ENCODE data around the gene DMC1.

DMC1 gene

DNA sequence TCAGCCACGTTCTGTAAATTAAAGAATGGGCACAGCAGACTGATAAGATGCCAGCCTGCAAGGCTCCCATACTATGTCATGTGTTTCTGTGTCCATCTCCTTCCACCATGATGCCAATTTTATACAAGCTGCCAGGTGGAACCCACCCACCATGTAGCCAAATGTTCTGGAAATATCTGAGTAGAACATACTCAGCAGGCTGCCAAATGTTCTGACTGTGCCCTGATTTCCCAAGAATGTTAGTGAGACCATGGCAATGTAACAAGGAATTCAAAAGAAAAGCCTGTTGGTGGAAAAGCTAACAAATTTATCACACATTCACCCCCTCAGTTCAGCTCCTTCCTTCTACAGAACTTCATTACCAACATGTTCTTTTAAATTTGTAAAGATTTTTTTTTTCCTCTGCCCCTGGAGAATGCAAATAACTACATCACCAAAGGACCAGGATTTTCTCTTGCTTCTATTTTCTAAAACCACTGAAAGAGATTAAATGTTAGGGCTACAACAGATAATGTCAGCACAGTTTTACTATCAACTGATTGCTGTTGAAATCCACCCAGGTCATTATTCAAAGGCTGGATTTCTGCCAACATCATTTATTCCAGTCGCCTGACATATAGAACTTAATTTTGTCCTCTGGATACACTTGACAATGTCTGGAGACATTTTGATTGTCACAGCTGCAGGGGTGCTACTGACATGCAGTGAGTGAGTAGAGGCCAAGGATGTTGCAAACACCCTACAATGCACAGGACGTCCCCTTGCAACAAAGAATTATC lies 3.1 kb downstream of the DMC1 start:
- no peak for DNase-seq

DNA sequence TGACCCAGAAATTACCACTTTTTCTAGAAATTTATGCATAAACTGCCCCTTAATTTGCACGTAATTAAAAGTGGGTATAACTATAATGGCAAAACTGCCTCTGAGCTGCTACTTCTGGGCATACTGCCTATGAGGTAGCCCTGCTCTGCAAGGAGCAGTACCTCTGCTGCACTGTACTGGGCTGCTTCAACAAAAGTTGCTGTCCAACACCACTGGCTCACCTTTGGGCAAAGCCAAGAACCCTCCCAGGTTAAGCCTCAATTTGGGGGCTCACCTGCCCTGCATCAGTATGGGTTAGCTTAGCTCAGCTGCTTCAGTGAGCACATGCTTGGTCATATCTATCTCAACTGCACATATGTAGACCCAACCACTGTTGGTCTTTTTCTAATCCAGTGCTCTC lies 4.5 kb downstream of the DMC1 start:
- DNase-seq = no peak

DNA sequence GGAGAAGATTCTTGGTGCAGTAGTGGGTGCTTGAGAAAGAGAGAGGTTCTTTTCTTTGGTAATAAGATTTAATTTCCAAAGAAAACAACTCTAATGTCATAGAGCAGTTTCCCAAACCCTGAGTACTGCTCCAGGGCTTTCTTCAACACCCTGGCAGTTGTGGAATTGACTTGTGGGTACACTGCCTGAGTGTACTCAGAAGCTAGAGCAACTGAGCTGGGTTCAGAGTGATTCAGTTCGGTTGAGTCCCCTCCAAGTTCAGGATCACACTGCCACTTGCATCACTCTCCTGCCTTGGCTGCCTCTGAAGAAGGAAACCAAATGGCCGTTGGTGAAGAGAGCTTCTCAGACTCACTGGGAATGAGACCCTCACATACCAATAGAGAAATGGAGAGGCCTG lies 5.3 kb downstream of the DMC1 start:
- no peak for DNase-seq

DNA sequence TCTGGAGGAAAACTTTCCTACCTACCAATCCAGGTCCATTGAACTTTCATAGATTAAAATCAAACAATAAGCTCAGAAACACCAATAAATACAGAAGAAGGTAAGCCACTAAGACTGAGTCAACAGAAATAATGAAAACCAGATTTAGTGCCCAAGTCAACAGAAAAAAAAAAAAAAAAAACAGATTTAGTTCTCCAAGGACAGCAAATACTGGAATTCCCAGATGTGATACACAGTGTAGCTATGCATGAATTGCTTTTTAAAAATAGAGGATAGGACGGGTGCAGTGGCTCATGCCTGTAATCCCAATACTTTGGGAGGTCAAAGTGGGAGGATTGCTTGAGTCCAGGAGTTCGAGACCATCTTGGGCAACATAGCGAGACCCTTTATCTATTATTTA lies 15.7 kb downstream of the DMC1 start:
- peak; percentile 41 for DNase-seq

DNA sequence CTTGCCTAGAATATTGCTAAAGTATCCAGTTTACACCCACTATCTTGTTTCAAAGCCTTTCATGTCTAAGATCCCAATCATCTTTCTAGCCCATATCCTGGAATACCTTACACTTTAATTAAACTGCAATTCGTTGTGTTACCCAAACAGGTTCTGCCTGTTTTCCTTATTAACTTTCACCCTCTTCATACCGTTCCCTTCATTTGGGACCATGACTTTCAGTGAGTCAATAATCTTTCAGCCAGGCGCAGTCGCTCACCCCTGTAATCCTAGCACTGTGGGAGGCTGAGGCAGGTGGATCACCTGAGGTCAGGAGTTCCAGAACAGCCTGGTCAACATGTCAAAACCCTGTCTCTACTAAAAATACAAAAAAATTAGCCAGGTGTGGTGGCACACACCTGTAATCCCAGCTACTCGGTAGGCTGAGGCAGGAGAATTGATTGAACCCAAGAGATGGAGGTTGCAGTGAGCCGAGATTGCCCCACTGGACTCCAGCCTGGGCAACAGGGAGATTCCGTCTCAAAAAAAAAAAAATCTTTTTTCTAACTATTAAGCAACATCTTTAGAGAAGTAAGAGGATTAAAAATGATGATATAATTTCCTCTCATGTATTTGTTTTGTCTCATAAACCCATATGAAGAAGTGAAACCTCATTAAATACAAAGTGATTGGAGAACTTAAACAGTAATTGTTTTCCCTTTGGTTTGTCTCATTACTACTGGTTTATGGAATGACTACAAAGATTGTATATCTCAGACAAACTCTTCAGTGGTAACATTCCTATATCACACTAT lies 20.7 kb downstream of the DMC1 start:
- no peak for DNase-seq

DNA sequence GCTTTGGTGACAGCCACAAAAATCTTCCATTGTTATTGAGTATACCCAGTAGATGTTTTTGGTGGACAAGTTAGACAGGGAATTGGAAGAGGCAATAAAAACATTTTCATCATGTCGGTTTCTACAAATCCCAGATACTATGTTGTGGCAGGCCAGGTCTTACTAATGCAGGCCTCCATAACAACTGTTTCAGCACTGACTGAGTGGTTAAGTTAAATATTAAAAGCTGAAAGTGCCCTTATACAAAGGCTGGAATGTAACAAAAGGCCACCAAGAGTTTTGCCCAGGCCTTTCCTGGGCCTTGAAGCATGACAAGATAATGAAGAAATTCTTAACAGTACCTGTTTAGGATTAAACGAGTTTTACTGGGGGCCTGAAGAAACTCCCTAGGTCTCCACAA lies 29.3 kb downstream of the DMC1 start:
- no peak for DNase-seq

DNA sequence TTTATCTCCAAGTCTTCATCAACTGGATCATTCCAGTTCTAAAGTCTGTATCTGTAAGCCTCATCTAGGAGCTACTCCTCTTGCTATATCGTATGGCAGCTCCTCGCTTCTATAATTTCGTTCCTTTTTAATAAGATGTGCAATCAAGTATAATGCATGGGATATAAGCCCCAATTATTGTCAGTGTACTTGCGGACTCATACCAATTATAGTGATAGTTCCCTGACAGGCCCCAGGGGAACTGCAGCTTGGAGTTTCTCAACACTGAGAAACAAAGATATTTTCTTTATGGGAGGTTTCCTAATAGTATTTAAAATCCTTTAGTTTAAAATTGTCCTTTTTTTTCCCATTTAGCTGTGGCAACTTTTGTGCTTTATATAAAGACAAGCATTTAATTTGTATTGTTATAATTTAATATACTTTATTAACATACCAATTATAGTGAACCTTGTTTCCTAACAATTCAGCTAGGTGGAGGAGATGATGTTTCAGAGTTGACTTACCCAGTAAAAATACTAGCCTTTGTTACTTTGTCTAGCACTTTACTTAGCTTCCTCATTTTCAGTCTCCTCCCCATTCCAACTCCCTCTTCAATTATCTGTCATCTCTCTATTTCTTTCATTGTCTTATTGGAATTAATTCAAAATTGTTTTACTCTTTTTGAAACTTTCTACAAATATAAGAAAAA lies 38.6 kb downstream of the DMC1 start:
- DNase-seq = no peak

DNA sequence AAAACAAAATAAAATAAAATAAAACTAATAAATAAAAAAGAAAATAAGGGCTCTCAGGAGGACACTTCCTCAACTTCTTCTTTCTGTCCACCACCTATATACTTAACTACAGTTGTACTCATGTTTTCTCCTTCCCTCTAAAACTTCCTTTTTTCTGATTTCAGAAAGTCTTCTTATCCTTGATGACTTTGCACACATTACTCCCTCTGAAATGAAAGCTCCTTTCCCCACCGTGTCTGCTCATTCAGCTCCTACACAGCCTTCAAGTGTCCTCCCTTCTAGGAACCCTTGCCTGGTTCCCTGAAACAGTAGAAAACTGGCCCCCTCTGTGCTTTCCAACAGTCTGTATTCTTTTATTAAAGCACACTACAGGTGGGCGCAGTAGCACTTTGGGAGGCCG lies 45.6 kb downstream of the DMC1 start:
- DNase-seq = no peak

DNA sequence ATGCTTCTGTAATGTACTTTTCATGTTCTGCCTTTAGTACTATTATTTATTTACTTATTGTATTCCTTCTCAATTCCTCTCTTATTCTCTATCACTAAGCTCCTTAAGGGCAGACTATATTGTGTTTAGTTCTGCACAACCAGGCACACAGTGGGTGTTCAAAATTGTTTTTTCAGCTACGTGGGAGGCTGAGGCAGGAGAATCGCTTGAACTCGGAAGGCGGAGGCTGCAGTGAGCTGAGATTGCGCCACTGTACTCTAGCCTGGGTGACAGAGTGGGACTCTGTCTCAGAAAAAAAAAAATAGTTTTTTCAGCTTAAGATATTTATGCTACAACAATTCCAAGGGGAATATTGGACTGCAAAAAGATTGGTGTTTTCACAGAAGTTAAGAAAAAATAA lies 46.5 kb downstream of the DMC1 start:
- DNase-seq = no peak

DNA sequence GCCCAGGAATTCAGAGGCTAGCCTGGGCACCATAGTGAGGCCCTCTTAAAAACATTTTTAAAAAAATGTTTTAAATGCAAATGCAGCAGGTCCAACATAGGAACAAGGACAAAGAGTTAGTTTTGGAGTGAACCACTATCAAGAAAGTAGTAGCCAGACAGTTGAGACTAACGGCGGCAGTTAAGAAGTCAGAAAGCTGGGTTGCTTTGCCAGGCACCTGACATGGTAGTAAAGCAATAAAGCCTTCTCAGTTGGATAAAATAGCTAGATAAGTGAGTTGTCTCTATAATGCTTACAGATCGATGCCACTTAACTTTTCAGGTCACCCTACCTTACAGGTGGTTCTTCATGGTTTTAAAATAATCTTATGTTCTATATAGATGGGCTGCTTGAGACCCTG lies 47.0 kb downstream of the DMC1 start:
- no peak for DNase-seq

DNA sequence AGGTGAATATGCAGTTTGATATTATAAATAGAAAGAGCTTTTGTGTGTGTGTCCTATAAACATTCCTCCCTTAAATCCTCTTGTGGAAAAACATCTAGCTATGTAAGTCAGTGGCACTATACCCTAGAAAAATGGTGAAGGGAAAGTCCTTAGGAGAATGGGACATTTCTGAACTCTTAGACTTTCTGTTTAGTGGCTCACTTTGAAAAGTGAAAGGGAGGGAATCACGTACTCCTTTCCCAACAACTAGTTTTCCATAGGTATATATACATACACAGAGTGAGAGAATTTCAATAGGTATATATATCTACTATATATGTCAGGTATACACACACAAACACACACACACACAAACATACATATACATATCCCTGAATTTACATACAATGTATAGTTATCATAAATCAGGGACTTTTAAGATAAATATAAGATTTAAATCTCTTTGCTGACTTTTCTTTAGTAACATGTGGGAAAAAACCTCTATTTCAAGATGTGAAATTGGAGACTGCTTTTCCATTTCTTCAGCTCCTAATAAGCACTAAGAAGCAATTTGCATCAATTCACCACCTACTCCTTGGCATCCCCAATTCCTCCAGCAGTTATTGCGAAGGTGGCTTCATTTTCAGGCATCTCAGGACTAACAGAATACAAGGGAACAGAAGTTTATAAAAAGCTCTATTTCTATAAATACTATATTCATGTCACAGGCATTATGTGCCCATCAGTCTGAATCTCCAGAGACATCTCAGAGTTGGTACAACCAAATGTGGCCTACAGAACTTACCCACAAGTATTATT lies 50.3 kb downstream of the DMC1 start:
- no peak for DNase-seq

DNA sequence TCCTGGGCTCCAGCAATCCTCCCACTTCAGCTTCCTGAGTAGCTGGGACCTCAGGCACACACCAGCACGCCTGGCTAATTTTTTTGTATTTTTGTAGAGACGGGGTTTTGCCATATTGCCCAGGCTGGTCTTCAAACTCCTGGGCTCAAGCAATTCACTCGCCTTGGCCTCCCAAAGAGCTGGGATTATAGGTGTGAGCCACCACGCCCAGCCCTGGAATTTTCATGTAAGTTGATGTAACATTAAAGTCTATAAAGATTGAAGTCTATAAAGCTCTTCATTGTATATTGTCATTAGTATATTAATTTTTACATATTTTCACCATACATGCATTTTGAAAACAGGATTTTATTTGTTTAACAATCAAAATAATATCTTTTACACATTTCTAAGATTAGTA lies 51.4 kb downstream of the DMC1 start:
- DNase-seq = no peak

DNA sequence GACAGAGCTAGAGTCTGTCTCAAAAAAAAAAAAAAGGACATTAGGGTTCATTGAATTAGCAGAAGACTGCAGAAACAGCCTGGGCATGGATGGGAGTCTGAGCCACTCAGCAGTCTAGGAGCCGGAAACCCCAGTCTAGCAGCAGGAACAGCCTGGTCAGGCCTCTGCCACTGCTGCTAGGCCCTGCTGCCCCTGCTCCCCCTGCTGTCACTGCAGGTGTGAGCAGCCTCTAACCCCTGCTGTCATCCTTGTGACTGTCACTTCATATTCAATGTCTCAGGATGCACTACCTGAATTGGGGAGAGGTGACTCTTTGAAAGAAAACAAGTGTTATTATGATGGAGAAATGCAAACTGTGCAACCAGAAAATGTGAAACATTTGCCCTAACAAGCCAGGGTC lies 56.9 kb downstream of the DMC1 start:
- no peak for DNase-seq

DNA sequence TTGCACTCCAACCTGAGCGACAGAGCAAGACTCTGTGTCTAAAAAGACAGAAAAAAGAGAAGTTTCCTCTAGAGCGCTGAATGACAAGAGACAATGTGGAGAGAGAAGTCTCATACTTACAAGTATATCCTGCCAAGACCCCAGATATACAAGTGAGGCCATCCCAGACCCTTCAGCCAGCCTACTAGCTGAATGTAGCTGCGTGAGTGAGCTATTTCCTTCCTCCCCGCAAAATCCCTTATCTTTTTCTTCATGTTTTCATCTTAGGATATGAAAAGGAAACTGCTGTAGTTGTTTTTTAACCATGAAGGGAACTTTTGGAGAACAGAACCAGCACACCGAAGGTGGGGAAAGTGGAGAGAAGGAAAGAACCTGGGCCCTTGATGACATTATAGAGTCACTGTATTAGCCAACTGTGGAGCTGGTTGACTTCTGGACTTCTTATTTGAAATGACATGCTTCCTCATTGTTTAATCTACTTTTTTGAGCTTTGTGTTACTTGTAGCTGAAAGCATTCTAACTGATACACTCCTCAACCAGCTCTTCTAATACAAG lies 59.5 kb downstream of the DMC1 start:
- no peak for DNase-seq

DNA sequence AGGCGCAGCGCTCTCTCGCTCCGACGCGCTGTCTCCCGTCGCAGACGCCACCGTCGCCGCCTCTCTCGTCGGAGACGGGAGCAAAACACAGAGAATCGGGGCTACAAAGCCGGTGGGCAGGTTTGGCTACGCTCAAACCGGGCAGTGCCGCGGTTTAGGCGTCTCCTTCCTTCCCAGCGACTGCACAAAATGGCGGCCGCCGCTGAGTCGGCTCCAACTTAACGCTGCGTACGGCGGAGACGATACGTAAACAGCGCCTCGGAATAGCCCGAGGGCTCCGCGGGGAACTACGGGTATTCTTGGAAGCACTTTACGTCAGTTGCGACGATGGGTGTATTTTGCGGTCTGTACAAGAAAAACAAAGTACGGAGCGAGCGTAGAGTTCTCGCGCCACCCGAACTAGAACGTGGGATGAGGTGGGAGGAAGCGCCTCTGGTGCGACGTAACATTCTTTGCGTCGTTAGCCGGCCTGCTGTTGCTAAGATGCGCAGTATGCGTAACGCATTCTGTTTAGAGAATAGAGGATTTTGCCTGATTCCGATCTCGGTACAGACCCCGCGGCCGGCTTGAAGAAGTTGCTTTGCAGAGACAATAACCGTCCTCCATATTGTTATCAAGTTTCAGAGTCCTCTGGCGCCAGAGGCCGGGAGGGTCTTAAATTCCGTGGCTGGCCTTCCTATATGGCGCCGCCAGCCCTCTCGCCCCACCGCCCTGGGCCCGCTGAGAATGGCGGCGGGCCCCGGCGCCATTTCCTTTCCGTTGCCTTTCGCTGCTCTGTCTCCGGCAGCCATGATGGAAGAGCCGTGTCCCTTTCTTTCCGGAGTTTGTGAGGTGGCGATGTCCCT lies 63.6 kb downstream of the DMC1 start, which contains the start of gene DDX17:
Gene DDX17, minus strand, starts transcription at position 194 of the 845 bp plus-strand sequence.
- DNase-seq = peak; percentile 93

DNA sequence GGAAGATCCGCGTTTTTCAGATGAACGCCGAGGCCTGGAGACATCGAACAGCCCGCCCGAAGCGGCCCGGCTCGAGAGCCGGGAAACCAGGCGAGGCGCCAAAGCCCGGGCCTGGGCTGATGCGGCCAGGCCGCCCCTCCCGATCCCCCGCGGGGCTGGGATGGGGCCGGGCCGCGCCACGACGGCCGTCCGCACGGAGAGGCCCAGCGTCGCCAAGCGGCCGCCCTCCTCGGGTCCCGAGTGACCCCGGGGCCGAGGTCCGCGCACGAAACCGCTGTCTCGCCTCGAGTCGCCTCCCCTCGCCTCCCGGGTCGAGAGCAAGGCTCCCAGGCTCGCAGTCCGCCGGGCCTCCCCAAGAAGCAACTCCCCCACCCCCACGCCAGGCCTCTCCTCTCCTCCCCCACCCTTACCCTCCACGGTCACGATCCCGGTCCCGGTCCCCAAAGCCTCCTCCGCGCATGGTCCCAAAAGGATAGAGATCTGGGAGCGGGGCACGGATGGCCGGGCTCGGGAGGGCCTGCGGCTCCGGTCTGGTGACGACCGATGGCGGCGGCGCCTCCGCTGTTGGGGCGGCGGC lies 64.4 kb downstream of the DMC1 start:
- peak; percentile 29 for DNase-seq

DNA sequence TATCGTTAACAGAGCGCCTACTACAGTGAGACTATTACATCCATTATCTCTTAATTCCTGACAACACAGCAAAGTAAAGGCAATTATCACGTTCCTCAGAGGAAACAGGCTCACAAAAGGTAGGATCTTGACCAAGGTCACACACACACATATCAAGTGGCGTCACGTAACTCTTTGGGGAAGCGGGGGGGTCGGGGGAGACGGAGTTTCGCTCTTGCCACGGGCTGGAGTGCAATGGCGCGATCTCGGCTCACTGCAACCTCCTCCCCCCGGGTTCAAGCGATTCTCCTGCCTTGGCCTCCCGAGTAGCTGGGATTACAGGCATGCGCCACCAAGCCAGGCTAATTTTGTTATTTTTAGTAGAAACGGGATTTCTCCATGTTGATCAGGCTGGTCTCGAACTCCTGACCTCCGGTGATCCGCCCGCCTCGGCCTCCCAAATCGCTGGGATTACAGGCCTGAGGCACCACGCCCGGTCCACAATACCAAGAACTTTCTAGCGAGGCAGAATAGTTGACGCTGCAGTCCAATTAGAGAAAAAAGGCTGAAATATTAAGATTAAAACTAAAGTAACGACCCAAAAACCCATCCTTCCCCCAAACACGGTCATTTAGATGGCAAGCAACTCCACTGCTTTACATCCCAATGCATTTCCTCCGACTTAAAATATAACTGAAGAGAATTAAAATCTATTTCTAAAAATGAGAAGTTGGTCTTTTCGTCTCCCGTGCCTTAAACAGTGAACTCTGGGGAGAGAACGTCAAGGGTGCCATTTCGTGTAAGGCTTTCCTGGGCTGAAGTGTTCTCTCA lies 65.0 kb downstream of the DMC1 start:
- no peak for DNase-seq

DNA sequence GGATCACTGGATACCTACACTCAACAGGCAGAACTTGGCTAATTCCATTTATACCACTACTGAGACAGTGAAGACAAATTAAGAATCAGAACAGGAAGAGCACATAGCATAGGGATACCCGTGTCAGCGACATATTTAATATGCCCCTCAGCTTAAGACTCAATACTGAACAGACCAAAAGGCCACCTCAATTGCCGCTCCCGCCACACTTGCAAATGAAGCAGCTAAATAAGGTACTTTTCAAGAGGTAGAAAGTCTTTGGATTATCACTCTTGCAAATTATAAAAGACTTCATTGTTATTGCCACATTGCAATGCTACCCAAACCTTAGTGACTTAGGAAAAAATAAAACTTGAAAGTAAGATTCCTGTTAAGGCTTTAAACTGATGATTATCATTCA lies 67.0 kb downstream of the DMC1 start:
- no peak for DNase-seq

DNA sequence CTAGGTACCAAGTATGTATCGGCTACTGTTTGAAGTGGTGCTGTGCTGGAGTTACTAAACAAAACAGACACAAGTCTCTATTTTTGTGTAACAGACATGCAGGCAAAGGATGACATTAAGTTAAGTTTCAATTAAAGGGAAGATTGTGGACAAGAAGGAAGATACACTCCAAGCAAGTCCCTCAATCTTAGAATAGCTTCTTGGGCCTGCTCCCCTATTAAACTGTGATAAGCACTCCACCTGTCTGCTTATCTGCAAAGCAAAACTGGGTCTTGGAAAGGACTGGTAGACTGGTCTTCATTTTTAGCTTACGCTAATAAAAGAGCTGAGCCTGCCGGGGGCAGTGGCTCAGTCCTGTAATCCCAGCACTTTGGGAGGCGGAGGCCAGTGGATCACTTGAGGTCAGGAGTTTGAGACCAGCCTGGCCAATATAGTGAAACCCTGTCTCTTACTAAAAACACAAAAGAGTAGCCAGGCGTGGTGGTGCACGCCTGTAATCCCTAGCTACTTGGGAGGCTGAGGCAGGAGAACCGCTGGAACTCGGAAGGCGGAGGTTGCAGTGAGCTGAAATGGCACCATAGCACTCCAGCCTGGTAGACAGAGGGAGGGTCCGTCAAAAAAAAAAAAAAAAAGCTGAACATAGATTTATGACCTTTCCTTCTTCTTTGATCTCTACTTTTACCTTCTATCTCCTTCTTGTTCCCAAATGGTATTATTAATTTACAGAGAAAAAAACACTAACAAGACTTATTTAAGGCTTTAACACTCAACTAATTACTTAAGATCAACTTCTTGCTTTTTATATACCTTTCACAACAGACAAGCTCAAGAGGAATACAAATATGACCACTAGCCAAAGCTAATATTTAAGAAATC lies 67.9 kb downstream of the DMC1 start:
- DNase-seq = no peak

Data from amniotic stem cell (primary cell).